Right lobe of liver (tissue), 6 donors: ENCODE data around the gene CARHSP1. TPM values are rescaled to one million over a fixed set of nuclear protein-coding genes. Genes with fewer than 3 reads are reported as not detected.

ENCODE experiments used
- ATAC-seq, 4 donors: fragments of 200-7000 bp; cut with Tn5 transposase; one replicate each; pipeline ENCODE4 v1.9.1; 2020; ENCODE audit warnings: mild to moderate bottlenecking in 4 of 4, moderate library complexity in 4 of 4
- DNase-seq, 3 donors: peaks; one replicate each; pipeline ENCODE4 v3.0.0-alpha.2; 2020
- H3K27ac ChIP-seq, 3 donors: fragments of 200-600 bp; one replicate each; pipeline ENCODE4 v1.8.0; 2022
- H3K27me3 ChIP-seq, 2 donors: fragments of 200-600 bp; one replicate each; pipeline ENCODE4 v1.8.0; 2022
- H3K36me3 ChIP-seq, 4 donors: fragments of 200-600 bp; sonication (generic) in 1 of 4; one replicate each; pipeline versions ENCODE4 v1.5.1 to v1.8.0; 2017 to 2022; ENCODE audit warnings: control low read depth in 1 of 4
- H3K4me1 ChIP-seq, 4 donors: fragments of 200-600 bp; sonication (generic) in 1 of 4; one replicate each; pipeline versions ENCODE4 v1.5.1 to v1.8.0; 2017 to 2022; ENCODE audit warnings: control low read depth in 1 of 4
- H3K4me3 ChIP-seq, 3 donors: fragments of 200-600 bp; one replicate each; pipeline ENCODE4 v1.8.0; 2022
- H3K9me3 ChIP-seq, 4 donors: fragments of 200-600 bp; sonication (generic) in 1 of 4; one replicate each; pipeline versions ENCODE4 v1.5.1 to v1.8.0; 2017 to 2022; ENCODE audit warnings: control low read depth in 1 of 4
- CTCF ChIP-seq, 4 donors: fragments of 200-600 bp in 3 of 4; fragments of 450-650 bp in 1 of 4; IDR thresholded peaks; one replicate each; pipeline versions ENCODE4 v1.5.1 to v1.8.0; 2016 to 2022; ENCODE audit warnings: antibody characterized with exemption in 4 of 4, mild to moderate bottlenecking in 2 of 4
- POLR2A ChIP-seq: fragments of 450-650 bp; IDR thresholded peaks from one replicate; pipeline ENCODE4 v1.6.1; 2017; ENCODE audit warnings: antibody characterized with exemption, mild to moderate bottlenecking
- WGBS: methylation state at CpG from one replicate; pipeline ENCODE4 v1.1.6; 2018; ENCODE audit warnings: low coverage, low lambda C conversion rate; ENCODE audit not compliant: insufficient coverage; ENCODE audit errors: missing lambda C conversion rate; 5-methylcytosine and 5-hydroxymethylcytosine counted together
- intact Hi-C, 2 donors: fragments of 100-400 bp; cut with DNase I; formaldehyde crosslinking; loops; one replicate each; pipeline versions ENCODE4 v1.11.2 to v1.14.1; 2022
- total RNA-seq, 6 experiments: library from RNA; depleted of rRNA in 2 of 6; stranded (reverse); fragments of >200 nt in 2 of 6; fragmentation: NEBNext Ultra II Directional in 3 of 6; extraction: Animal tissue kit (Norgen Biotek cat#: 25700) in 3 of 6; gene quantifications; one replicate each; pipeline versions ENCODE4 v1.1.0 to v1.2.4, GENCODE V29; 2016 to 2023
- donor health status: DM: no; HTN: yes; CAD: no.
- donor health status: DM: no; HTN: no; CAD: no.
- donor health status: DM: no; HTN: no; CAD: no.
- donor health status: DM: no; HTN: yes; CAD: no.
- donor health status: DM: no; HTN: yes; CAD: no.

CARHSP1 gene
- total RNA-seq, 6 experiments from 2014 or later, result 61.5 to 132 (median 73.1) TPM

GRCh38 chr16:8832717-8833105 lies 36.1 kb downstream of the CARHSP1 start:
- Histone ChIP-seq H3K36me3 (peaks cover 0 to 22% (median 12%) of the 10 kb centered on the region in 4 donors), H3K27me3 (no peaks in the 10 kb centered on the region), H3K4me1 (no peaks in the 10 kb centered on the region), H3K27ac (no peak overlapping the region), H3K9me3 (no peaks in the 10 kb centered on the region), H3K4me3 (no peak overlapping the region)
- DNase-seq (no peak), ATAC-seq (peak in 1 of 4 donors; percentile 35)
- WGBS, result 80% methylated on average over 9 of the region's 16 CpGs
- intact Hi-C loops, result no loop called here
- TF ChIP-seq CTCF (IDR thresholded peaks at IDR 0.05), result no peak

GRCh38 chr16:8831871-8832716 lies 36.7 kb downstream of the CARHSP1 start:
- no peak overlapping the region for H3K27ac ChIP-seq
- no peak overlapping the region for H3K4me3 ChIP-seq
- TF ChIP-seq CTCF (IDR thresholded peaks at IDR 0.05) (no peak), POLR2A (no peak)
- no peaks in the 10 kb centered on the region for H3K9me3 ChIP-seq
- 73% methylated on average over 3 of the region's 18 CpGs for WGBS
- DNase-seq (no peak), ATAC-seq (no peak)
- H3K36me3 ChIP-seq, result peaks cover 0 to 22% (median 12%) of the 10 kb centered on the region in 4 donors
- intact Hi-C loops, result no loop called here
- H3K27me3 ChIP-seq, result no peaks in the 10 kb centered on the region
- no peaks in the 10 kb centered on the region for H3K4me1 ChIP-seq

- H3K27ac ChIP-seq, result no peak overlapping the region
- WGBS, result no CpG with 5 or more reads among the region's 9 CpGs
- no peak for DNase-seq
- no peak for ATAC-seq
- intact Hi-C loops, result no loop called here
- H3K27me3 ChIP-seq, result no peaks in the 10 kb centered on the region
- H3K36me3 ChIP-seq, result peaks cover 0 to 22% (median 12%) of the 10 kb centered on the region in 4 donors
- TF ChIP-seq POLR2A, result no peak
- TF ChIP-seq CTCF (IDR thresholded peaks at IDR 0.05), result no peak
- no peak overlapping the region for H3K4me3 ChIP-seq
- H3K4me1 ChIP-seq, result no peaks in the 10 kb centered on the region
- H3K9me3 ChIP-seq, result no peaks in the 10 kb centered on the region
Measured at GRCh38 chr16:8831450-8831849, 37.4 kb downstream of the CARHSP1 start.

- no peak overlapping the region for H3K4me3 ChIP-seq
- no peak for ATAC-seq
- DNase-seq, result no peak
- no peaks in the 10 kb centered on the region for H3K9me3 ChIP-seq
- intact Hi-C loops, result no loop called here
- peaks cover 0 to 31% (median 12%) of the 10 kb centered on the region in 4 donors for H3K36me3 ChIP-seq
- 93% methylated on average over 7 of the region's 8 CpGs for WGBS
- TF ChIP-seq POLR2A, result no peak
- TF ChIP-seq CTCF (IDR thresholded peaks at IDR 0.05), result no peak
- no peak overlapping the region for H3K27ac ChIP-seq
- H3K27me3 ChIP-seq, result no peaks in the 10 kb centered on the region
- no peaks in the 10 kb centered on the region for H3K4me1 ChIP-seq
Measured at GRCh38 chr16:8828541-8829165, 40.2 kb downstream of the CARHSP1 start.
